Gastroesophageal sphincter (tissue), 3 donors: Measurements from ENCODE around the gene DDX56.
A peak's percentile ranks its signal among the peaks of the same experiment; 100 is the strongest.

ENCODE experiments used
- EP300 ChIP-seq: sonication (generic); formaldehyde crosslinking; IDR thresholded peaks from one replicate; pipeline ENCODE4 v1.6.1; 2017; ENCODE audit warnings: antibody characterized with exemption, mild to moderate bottlenecking
- POLR2A ChIP-seq, 2 donors: fragments of 450-650 bp; IDR thresholded peaks; one replicate each; pipeline ENCODE4 v1.6.1; 2017; ENCODE audit warnings: antibody characterized with exemption in 2 of 2, mild to moderate bottlenecking in 2 of 2, moderate library complexity in 1 of 2
- TF ChIP-seq, protein P1 (sequence below), 4 experiments: fragments of 200-600 bp in 2 of 4; fragments of 450-650 bp in 2 of 4; sonication (generic) in 1 of 4; IDR thresholded peaks; one replicate each; pipeline ENCODE4 v1.5.1; 2017 to 2019; ENCODE audit warnings: antibody characterized with exemption in 4 of 4, mild to moderate bottlenecking in 2 of 4, moderate library complexity in 2 of 4

DNA sequence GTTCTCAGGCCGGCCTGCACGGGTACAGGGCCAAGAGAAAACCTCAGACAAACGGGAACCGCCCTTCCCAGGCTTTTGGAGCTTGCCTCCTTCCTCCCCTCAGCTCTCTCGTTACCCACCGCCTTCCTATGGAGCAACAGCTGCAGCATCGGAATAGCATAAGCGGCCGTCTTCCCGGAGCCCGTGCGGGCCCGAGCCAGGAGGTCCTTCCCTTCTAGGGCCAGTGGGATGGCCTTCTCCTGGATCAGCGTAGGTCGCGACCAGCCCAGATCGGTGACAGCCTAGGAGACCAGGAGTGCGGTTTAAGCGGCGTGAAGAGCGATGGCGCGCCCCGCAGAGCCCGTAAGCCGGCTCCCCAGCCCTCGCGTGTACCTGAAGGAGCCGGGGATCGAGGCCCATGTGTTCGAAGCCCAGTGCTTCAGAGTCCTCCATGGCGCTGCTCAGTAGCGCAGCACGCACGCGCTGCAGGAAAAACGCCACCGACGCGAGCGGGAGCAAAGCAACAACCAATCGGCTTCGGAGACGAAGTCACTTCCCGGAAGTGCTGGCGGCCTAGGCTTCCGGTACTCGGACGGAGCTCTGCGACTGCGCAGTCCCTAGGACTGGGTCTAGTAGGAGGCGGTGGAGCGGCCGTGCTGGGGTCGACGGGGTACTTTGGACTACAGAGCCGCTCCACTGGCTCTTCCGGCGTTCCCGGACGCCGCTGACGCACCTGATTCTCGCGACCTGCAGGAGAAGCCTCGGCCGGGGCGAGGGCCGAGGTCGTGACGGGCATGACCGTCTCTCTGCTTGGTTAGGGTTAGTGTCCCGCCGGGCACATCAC lies at the start of gene DDX56:
- TF ChIP-seq POLR2A (IDR thresholded peaks at IDR 0.05) (peak; percentile 85 to 92), EP300 (no peak)
- TF ChIP-seq, protein P1, sequence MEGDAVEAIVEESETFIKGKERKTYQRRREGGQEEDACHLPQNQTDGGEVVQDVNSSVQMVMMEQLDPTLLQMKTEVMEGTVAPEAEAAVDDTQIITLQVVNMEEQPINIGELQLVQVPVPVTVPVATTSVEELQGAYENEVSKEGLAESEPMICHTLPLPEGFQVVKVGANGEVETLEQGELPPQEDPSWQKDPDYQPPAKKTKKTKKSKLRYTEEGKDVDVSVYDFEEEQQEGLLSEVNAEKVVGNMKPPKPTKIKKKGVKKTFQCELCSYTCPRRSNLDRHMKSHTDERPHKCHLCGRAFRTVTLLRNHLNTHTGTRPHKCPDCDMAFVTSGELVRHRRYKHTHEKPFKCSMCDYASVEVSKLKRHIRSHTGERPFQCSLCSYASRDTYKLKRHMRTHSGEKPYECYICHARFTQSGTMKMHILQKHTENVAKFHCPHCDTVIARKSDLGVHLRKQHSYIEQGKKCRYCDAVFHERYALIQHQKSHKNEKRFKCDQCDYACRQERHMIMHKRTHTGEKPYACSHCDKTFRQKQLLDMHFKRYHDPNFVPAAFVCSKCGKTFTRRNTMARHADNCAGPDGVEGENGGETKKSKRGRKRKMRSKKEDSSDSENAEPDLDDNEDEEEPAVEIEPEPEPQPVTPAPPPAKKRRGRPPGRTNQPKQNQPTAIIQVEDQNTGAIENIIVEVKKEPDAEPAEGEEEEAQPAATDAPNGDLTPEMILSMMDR (IDR thresholded peaks at IDR 0.05): no peak
